HG02642 (cell line): Measurements from ENCODE around the gene SLC38A4.

Experiments
- ATAC-seq: cut with Tn5 transposase; IDR thresholded peaks from one replicate; pipeline ENCODE4 v1.9.1; 2021; ENCODE audit warnings: mild to moderate bottlenecking; ENCODE audit not compliant: unreplicated experiment, poor library complexity

Gene SLC38A4

DNA sequence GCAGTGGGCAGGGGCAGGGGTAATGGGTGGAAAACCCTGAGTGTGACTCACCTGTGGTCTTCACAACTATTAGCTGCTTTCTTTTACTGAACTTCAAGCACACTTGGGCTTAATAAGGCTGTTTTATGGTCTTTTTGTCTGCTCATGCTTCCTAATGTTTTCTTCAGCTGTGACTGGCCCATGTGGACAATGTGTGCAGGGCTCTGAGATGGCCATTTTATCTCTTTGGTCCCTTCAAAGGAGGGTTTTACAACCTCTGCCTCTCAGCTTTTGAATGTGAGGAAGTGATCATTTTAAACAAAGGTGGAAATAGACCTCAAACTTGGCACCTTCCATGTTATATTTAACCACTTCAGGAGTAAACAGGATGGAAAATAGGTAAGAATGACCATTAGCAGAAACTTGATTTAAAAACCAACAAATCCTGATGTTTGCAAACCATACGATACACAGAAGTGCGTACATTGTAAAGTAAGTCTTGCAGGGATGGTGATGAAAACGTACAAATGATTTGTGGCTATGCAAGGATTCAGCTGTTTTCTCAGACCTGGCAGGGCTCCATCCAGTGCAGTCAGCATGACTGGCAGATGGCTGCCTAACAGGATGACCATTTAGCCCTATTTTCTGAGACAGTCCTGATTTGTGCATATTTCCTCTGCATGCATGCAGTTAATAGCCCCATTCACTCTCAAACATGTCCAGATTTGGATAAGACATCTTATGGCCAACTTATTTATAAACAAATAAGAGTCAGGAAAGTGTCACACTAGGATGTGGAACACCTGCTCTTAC, 103.2 kb downstream of the SLC38A4 start:
- no peak for ATAC-seq

DNA sequence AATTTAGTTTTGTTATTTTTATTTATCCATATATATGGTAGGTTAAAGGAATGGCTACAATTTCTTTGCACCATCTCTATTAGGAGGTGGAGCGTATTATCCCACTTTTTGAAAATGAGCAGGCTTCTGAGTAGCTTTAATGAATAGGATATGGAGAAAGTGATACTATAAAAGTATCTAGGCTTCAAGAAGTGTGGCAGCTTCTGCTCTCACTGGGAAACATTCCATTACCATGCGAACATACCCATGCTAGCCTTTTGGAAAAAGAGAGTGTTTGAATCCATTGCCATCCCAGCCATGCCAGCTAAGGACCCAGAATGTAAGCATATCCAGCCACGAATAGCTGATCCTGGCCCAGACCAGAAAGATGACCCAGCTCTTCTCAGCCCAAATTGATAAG, 107.3 kb downstream of the SLC38A4 start:
- ATAC-seq, result no peak

DNA sequence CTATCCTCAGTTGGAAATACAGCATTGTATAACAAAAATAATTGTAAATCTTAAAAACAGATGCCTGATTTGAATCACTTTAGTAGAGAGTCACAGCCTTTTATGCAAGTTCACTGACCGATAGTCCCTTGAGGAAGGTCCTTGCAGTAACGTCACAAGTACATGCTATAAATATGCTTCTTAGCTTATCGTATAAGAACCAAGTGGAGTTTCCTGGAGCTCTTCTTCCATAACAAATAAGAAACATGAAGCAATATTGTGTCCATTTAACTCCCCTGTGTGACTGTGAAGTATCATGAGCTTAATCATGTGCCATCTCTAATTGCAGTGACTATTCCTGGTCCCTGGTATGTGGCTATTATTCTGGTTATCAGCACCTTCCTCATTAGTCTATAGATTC, 107.9 kb downstream of the SLC38A4 start:
- no peak for ATAC-seq

DNA sequence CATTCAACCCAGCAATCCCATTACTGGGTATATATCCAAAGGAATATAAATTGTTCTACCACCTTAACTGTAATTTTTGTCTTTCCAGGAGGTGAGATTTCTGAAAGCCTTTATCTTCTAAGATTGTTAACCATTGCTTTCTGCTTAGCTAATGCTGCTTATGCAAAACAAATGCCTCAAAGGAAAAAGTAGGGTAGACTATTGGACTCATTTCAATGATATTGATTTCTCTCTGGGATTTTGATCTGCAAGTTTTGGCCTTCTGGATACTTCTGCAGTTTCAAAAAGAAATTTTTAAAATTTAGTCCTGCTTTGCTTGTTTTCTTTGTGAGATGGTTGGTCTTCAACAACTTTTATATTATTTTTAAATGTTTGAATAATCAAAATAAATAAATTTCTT, 108.6 kb downstream of the SLC38A4 start:
- no peak for ATAC-seq
